Measurements from ENCODE around the gene PDGFB.

PDGFB gene

GRCh38 chr22:39254789-39255298, 10.1 kb upstream of the PDGFB start:
- DNase-seq (ENCODE audit: low read depth in 2 of 3, low spot score in 2 of 3): no peak

DNA sequence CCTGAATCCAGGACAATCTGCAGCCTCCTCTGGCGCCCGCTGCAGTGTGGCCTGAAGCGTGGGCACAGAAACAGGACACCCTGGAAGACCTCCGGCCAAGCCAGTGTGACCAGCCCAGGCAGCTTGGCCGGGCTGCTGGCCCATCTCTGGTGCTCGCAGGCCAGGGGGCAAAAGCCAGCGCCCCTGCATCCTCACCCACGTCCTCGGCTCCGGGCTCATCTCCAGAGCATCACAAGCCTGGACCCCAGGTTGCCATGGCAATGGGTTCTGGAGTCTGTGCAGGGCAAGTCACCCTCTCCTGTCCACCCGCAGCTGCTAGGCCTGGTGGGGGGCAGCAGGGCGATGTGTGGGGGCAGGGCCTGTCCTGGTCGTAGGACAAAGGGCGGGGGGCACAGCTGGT, 9.3 kb upstream of the PDGFB start:
- DNase-seq (ENCODE audit: low read depth in 2 of 3, low spot score in 2 of 3): no peak

DNA sequence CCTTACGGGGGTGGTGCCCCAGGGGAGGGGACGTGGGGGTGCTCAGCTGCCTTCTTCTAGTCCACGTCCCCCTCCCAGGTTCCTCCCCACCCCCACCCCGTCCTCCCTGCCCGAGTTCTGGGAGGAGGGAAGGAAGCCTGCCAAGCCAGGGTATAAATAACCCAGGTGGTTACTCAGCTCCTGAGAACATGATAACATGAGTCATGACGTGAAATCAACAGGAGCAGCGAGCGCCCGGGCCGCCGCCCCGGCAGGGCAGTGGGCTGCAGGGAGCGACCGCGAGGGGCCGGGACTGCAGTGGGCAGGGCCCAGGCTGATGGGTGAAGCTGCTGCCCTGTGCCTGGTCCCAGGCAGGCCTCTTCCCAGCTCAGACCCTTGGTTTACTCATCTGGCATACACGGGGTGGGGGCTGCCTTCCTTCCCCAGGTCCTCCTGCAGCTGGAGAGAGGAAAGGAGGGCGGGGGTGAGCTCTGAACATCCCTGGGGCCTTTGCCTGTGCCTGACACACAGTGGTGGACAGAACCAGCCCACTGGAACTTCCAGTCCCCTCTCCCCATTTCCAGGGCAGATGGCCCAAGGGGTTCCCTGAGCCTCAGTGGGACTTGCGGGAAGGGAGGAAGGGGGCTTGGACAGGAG, 8.8 kb upstream of the PDGFB start:
- no peak for DNase-seq (ENCODE audit: low read depth in 2 of 3, low spot score in 2 of 3)

GRCh38 chr22:39252461-39253434, 8.0 kb upstream of the PDGFB start:
- no peak for DNase-seq (ENCODE audit: low read depth in 2 of 3, low spot score in 2 of 3)

GRCh38 chr22:39251762-39252460, 7.1 kb upstream of the PDGFB start:
- DNase-seq (ENCODE audit: low read depth in 2 of 3, low spot score in 2 of 3): no peak

- no peak for DNase-seq (ENCODE audit: low read depth in 2 of 3, low spot score in 2 of 3)
These were observed 6.1 kb upstream of the PDGFB start for GRCh38 chr22:39250838-39251237.

- no peak for DNase-seq (ENCODE audit: low read depth in 2 of 3, low spot score in 2 of 3)
These were observed 5.3 kb upstream of the PDGFB start for GRCh38 chr22:39250131-39250530.

DNA sequence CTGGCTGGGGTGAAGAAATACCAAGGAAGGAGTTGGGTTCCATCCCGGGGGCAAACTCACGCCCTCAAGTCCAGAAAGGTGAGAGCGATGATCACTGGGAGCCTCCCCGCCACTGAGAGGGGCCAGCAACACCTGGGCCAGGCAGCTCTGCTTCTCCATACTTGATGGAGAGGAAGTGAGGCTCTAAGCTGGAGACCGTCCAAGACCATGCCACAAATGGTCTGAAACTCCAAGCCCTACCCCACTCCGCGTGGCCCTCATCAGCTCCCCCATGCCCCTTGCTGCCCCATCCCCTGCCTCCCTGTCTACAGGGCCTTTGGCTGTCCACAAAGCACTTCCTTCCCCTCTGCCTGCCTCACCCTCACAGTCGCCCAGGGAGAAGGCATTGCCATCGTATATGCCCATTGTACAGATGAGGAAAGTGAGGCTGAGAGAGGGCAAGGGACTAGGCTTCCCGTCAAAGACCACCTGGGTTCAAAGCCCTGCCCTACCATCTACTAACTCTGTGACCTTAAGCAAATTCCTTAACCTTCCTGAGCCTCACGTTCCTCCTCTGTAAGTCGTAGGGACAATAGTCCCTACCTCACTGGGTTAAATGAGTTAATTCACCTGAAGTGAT, 4.4 kb upstream of the PDGFB start:
- DNase-seq (ENCODE audit: low read depth in 2 of 3, low spot score in 2 of 3): no peak

DNA sequence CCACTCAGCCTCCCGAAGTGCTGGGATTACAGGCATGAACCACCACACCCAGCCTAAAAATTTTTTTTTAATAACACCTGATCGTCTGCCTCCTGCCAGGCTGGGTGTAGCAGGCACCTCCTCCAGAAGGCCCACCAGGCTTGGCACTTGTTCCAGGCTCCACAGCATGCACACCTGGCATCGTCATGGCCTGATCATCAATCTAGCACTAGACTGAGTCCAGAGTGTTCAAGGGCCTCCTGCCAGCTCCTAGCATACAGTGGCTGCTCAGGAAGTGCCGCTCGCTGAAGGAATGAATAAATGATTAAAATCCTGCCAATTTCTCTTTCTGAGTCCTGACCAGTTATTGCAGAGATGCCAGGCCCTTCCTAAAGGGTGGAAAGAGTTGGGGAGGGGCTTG, 3.5 kb upstream of the PDGFB start:
- no peak for DNase-seq (ENCODE audit: low read depth in 2 of 3, low spot score in 2 of 3)

GRCh38 chr22:39247361-39247760, 2.6 kb upstream of the PDGFB start:
- no peak for DNase-seq (ENCODE audit: low read depth in 2 of 3, low spot score in 2 of 3)

DNA sequence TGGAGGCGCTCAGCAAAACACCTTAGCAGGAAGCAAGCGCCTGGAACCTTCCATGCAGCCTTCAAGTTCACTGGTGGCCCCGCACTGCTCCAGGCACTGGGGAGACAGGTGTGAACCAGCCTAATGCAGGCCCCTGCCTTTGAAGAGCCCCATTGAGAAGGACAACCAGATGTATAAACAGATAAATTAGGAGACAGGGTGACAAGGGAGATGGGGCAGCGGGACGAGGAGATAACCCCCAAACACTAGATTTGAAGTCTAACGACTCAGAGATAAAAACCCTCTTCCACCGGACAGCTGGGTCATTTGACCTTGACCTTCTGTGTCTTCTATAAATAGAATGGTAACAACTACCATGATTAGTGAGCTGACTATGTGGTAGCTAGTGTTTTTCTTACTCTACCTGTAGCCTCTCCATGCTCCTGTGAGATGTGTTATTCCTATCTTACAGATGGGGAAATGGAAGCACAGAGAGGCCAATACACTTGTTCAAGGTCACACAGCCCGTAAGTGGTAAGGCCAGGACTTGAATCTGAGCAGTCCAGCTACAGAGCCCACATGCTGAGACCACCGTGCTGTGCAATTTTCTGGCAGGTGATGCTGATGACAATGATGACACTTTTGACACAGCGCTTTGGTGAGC, 2.0 kb upstream of the PDGFB start:
- no peak for DNase-seq (ENCODE audit: low read depth in 2 of 3, low spot score in 2 of 3)

- DNase-seq (ENCODE audit: low read depth in 2 of 3, low spot score in 2 of 3): no peak
These were observed 1.4 kb upstream of the PDGFB start for GRCh38 chr22:39246217-39246616.

DNA sequence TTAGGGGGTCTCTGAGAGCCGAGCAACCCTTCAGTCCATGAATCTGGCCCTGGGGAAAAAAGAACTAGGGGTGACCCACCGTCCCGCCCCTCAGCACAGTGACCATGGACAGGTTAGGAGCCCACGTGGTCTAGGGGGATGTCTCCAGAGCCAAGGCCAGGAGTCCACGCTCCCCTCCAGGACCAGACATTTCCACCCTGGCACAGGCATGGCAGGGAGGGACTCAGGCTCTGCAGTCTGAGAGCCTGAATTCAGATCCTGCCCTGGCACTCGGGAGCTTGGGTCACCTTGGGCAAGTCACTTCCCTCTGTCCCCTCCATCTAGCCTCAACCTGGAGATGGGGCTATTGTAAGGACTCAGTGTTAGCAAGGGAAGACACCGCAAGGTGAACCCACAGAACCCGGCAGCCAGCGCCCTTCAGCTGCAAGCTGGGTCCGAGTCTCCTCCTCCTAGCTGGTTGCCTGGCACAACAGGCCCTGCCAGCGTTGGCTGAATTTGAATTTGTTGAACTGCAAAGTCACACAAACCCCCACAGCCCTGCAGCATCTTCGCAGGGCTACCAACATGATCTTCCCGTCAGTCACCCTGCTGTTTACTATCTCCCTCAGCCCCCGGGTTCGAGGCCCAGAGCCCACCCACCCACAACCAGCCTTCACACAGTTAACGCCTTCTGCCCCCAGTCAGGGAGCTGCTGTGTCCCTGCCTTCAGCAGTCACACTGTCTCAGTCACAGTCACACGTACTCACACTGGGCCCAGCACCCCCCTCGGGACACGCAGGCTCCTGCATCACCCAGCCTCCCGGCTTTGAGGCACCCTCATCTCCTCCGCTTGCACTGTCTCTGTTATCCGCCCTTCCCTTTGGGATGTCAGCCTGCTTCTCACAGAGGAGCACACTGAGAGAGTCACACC, 603 bp upstream of the PDGFB start:
- no peak for DNase-seq (ENCODE audit: low read depth in 2 of 3, low spot score in 2 of 3)

DNA sequence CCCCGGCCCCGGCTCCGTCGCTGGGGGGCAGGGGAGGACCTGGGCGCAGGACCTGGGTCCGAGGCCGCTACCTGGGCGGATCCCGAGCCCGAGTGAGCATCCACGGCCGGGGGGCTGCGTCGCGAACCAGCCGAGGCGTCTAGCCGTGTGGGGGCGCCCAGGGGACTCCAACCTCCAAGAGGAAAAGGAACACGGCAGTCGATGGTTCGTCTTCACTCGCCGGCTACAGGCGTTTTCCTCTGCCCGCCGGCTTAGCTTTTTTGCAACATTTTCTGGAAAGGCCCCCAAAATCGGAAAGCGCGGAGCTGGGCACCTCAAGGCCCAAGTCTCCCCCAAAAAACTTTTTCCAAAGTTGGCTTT, 666 bp downstream of the PDGFB start:
- DNase-seq (ENCODE audit: low read depth in 2 of 3, low spot score in 2 of 3): no peak

DNA sequence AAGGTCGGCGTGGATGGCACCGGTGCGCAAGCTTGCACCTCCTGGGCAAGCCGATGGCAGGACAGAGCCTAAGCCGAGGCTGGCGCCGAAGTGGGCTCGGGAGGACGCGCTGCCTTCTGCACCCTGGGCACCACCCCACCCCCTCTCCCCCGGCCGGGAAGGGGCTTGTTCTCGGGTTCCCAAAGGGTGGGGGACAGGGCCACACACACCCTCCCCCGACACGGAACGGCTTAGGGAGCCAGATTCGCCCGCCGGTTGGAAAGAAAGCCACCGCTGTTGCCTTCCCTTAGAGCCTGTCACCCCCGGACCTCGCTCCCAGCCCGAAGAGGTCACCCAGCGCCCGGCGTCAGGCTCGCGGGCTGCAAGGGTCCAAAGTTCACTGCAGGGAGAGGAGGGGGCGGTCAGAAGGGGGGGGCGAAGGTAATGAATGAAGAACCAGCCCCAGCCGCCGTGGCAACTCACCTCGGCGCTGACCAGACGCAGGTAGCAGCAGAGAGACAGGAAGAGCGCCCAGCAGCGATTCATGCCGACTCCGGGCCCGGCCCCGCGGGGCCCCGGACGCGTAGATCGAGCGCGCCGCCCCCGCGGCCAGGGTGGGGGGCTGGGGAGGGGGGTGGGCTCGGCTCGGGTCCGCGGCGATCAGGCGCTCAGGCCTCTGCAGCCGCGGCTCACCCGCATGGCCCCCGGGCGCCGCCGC, 1.2 kb downstream of the PDGFB start:
- no peak for DNase-seq (ENCODE audit: low read depth in 2 of 3, low spot score in 2 of 3)

DNA sequence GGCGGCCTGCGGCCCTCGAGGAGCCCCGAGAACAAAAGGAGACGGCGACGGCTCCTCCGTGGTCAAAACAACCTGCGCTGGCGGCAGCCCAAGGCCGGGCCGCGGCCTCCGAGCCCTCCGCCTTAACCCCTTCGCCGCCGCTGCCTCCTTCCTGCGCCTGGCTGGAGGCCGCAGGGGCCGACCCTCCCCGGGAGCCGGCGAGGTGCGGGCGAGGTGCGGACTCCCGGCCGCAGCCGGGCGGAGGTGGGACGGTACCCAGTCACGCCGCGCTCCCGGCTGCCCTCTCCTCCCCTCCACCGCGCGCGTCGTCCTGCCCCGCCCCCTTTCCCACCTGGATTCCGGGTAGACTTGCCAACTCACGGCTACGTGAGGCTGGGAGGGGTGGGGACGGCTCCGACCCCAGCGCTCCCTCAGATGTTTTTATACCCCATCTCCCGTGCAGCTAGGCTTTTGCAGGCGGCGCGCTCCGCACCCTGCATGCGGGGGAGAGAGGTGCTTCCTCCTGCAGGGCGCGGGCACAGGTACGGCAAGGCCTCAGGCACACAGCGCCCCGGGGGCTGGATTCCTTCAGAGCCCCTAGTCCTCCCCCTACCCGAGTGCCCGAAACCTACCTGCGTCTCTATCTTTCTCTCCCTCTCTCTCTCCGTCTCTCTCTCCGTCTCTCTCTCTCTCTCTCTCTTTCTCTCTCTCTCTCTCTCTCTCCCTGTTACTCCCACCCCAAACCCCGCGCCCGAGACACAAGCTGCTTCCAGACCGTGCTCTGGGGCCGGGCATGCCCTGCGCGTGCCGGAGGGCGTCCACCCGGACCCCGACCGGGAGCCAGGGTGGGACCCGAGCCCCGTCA, 2.0 kb downstream of the PDGFB start:
- DNase-seq (ENCODE audit: low read depth in 2 of 3, low spot score in 2 of 3): no peak

GRCh38 chr22:39241794-39242594, 2.8 kb downstream of the PDGFB start:
- DNase-seq (ENCODE audit: low read depth in 2 of 3, low spot score in 2 of 3): no peak
